Measurements from ENCODE around the gene KDM7A. TPM values are rescaled to one million over a fixed set of nuclear protein-coding genes. Genes with fewer than 3 reads are reported as not detected.

The KDM7A gene
- total RNA-seq, 1 experiment from 2014 or later, result 12.4 TPM

- no TSS peak for BruUV-seq (replicated peaks)
- TF ChIP-seq CTCF (IDR thresholded peaks at IDR 0.05; ENCODE audit: unreplicated experiment), result no peak
- CTCF ChIA-PET, result no interaction called here
- Mint-ChIP-seq H3K4me3 (ENCODE audit: unreplicated experiment) (no peak overlapping the region), H3K36me3 (ENCODE audit: insufficient read depth, unreplicated experiment) (peaks cover 47% of the 10 kb centered on the region), H3K27me3 (ENCODE audit: insufficient read depth, unreplicated experiment) (no peaks in the 10 kb centered on the region), H3K4me1 (ENCODE audit: insufficient read depth, unreplicated experiment) (peaks cover 6% of the 10 kb centered on the region), H3K27ac (ENCODE audit: low read depth, unreplicated experiment) (no peak overlapping the region), H3K9me3 (ENCODE audit: unreplicated experiment) (no peaks in the 10 kb centered on the region)
- POLR2A ChIA-PET, result no interaction called here
- DNase-seq (ENCODE audit: unreplicated experiment), result no peak
- intact Hi-C loops (cut with micrococcal nuclease), result no loop called here
Measured at GRCh38 chr7:140042386-140042670, 134.5 kb downstream of the KDM7A start.

- CTCF ChIA-PET, result interaction anchor here (0.6 to 1.4 kb wide), 2 partner anchors 8 to 92 kb away, joined by 3 to 4 read pairs; no protein-coding TSS in a partner anchor
- H3K27me3 Mint-ChIP-seq (ENCODE audit: insufficient read depth, unreplicated experiment), result no peaks in the 10 kb centered on the region
- peaks cover 51% of the 10 kb centered on the region for H3K36me3 Mint-ChIP-seq (ENCODE audit: insufficient read depth, unreplicated experiment)
- intact Hi-C loops (cut with micrococcal nuclease), result no loop called here
- peaks cover 6% of the 10 kb centered on the region for H3K4me1 Mint-ChIP-seq (ENCODE audit: insufficient read depth, unreplicated experiment)
- no peak overlapping the region for H3K27ac Mint-ChIP-seq (ENCODE audit: low read depth, unreplicated experiment)
- DNase-seq (ENCODE audit: unreplicated experiment), result peak; percentile 20
- TF ChIP-seq CTCF (IDR thresholded peaks at IDR 0.05; ENCODE audit: unreplicated experiment), result no peak
- no TSS peak for BruUV-seq (replicated peaks)
- POLR2A ChIA-PET, result interaction anchor here (1.0 kb wide), 1 partner anchor 22 kb away, joined by 3 read pairs; no protein-coding TSS in a partner anchor
- H3K4me3 Mint-ChIP-seq (ENCODE audit: unreplicated experiment), result no peak overlapping the region
- no peaks in the 10 kb centered on the region for H3K9me3 Mint-ChIP-seq (ENCODE audit: unreplicated experiment)
Measured at GRCh38 chr7:140041659-140042385, 135.0 kb downstream of the KDM7A start.

GRCh38 chr7:140039896-140040295 is 136.9 kb downstream of the KDM7A start:
- BruUV-seq (replicated peaks), result no TSS peak
- no peaks in the 10 kb centered on the region for H3K9me3 Mint-ChIP-seq (ENCODE audit: unreplicated experiment)
- H3K36me3 Mint-ChIP-seq (ENCODE audit: insufficient read depth, unreplicated experiment), result peaks cover 34% of the 10 kb centered on the region
- DNase-seq (ENCODE audit: unreplicated experiment), result no peak
- intact Hi-C loops (cut with micrococcal nuclease), result no loop called here
- H3K27me3 Mint-ChIP-seq (ENCODE audit: insufficient read depth, unreplicated experiment), result no peaks in the 10 kb centered on the region
- ChIA-PET POLR2A (no interaction called here), CTCF (interaction anchor here (0.6 to 1.1 kb wide), 2 partner anchors 421 to 683 kb away, joined by 3 to 4 read pairs; no protein-coding TSS in a partner anchor)
- H3K27ac Mint-ChIP-seq (ENCODE audit: low read depth, unreplicated experiment), result no peak overlapping the region
- no peak overlapping the region for H3K4me3 Mint-ChIP-seq (ENCODE audit: unreplicated experiment)
- no peak for TF ChIP-seq CTCF (IDR thresholded peaks at IDR 0.05; ENCODE audit: unreplicated experiment)
- H3K4me1 Mint-ChIP-seq (ENCODE audit: insufficient read depth, unreplicated experiment), result peaks cover 6% of the 10 kb centered on the region

GRCh38 chr7:140039066-140039465 is 137.7 kb downstream of the KDM7A start:
- Mint-ChIP-seq H3K27me3 (ENCODE audit: insufficient read depth, unreplicated experiment) (no peaks in the 10 kb centered on the region), H3K4me3 (ENCODE audit: unreplicated experiment) (no peak overlapping the region), H3K9me3 (ENCODE audit: unreplicated experiment) (no peaks in the 10 kb centered on the region), H3K36me3 (ENCODE audit: insufficient read depth, unreplicated experiment) (peaks cover 34% of the 10 kb centered on the region), H3K4me1 (ENCODE audit: insufficient read depth, unreplicated experiment) (peaks cover 6% of the 10 kb centered on the region), H3K27ac (ENCODE audit: low read depth, unreplicated experiment) (no peak overlapping the region)
- intact Hi-C loops (cut with micrococcal nuclease), result no loop called here
- POLR2A ChIA-PET, result no interaction called here
- no peak for TF ChIP-seq CTCF (IDR thresholded peaks at IDR 0.05; ENCODE audit: unreplicated experiment)
- no TSS peak for BruUV-seq (replicated peaks)
- CTCF ChIA-PET, result no interaction called here
- no peak for DNase-seq (ENCODE audit: unreplicated experiment)

Data from MCF 10A (cell line).